ENCODE results near the gene GDNF. TPM values are rescaled to one million over a fixed set of nuclear protein-coding genes. Genes with fewer than 3 reads are reported as not detected.

GDNF gene
- total RNA-seq, 4 donors from 2014 or later: 2.0 to 10.1 (median 5.0) TPM

- H3K9me3 ChIP-seq: no peaks in the 10 kb centered on the region
- no peaks in the 10 kb centered on the region for H3K36me3 ChIP-seq
- H3K27ac ChIP-seq (replicated peaks in 1 of 4): no peak overlapping the region
- WGBS: 90% methylated on average over 4 of the region's 4 CpGs
- DNase-seq (ENCODE audit: extremely low spot score): no peak
- peaks cover 0 to 27% (median 25%) of the 10 kb centered on the region in 4 donors for H3K4me1 ChIP-seq
- no peak for TF ChIP-seq EP300 (IDR thresholded peaks at IDR 0.05)
- no peak for TF ChIP-seq CTCF (IDR thresholded peaks at IDR 0.05)
- no peak for TF ChIP-seq POLR2A (IDR thresholded peaks at IDR 0.05; ENCODE audit: low read depth)
- no peak for TF ChIP-seq POLR2AphosphoS5 (IDR thresholded peaks at IDR 0.05)
- H3K27me3 ChIP-seq: no peaks in the 10 kb centered on the region
- intact Hi-C loops (cut with DNase I): no loop called here
- H3K4me3 ChIP-seq: no peak overlapping the region
These were observed 70.7 kb downstream of the GDNF start for GRCh38 chr5:37769108-37769507.

GRCh38 chr5:37768371-37768770, 71.5 kb downstream of the GDNF start:
- Histone ChIP-seq H3K4me1 (peaks cover 0 to 27% (median 25%) of the 10 kb centered on the region in 4 donors), H3K9me3 (no peaks in the 10 kb centered on the region), H3K27ac (replicated peaks in 1 of 4) (no peak overlapping the region), H3K4me3 (no peak overlapping the region), H3K27me3 (no peaks in the 10 kb centered on the region), H3K36me3 (no peaks in the 10 kb centered on the region)
- intact Hi-C loops (cut with DNase I): no loop called here
- no peak for TF ChIP-seq POLR2A (IDR thresholded peaks at IDR 0.05; ENCODE audit: low read depth)
- TF ChIP-seq POLR2AphosphoS5 (IDR thresholded peaks at IDR 0.05): no peak
- TF ChIP-seq CTCF (IDR thresholded peaks at IDR 0.05): no peak
- no peak for TF ChIP-seq EP300 (IDR thresholded peaks at IDR 0.05)
- DNase-seq (ENCODE audit: extremely low spot score): no peak

GRCh38 chr5:37767961-37768360, 71.9 kb downstream of the GDNF start:
- intact Hi-C loops (cut with DNase I): no loop called here
- Histone ChIP-seq H3K27me3 (no peaks in the 10 kb centered on the region), H3K27ac (replicated peaks in 1 of 4) (no peak overlapping the region), H3K4me1 (peaks cover 0 to 27% (median 25%) of the 10 kb centered on the region in 4 donors), H3K36me3 (no peaks in the 10 kb centered on the region), H3K9me3 (no peaks in the 10 kb centered on the region), H3K4me3 (no peak overlapping the region)
- WGBS: 85% methylated on average over 4 of the region's 4 CpGs
- DNase-seq (ENCODE audit: extremely low spot score): no peak
- TF ChIP-seq EP300 (IDR thresholded peaks at IDR 0.05) (no peak), CTCF (IDR thresholded peaks at IDR 0.05) (no peak), POLR2A (IDR thresholded peaks at IDR 0.05; ENCODE audit: low read depth) (no peak), POLR2AphosphoS5 (IDR thresholded peaks at IDR 0.05) (no peak)

- intact Hi-C loops (cut with DNase I): no loop called here
These were observed 72.6 kb downstream of the GDNF start for GRCh38 chr5:37767251-37767650.

More at GRCh38 chr5:37767251-37767650, 72.6 kb downstream of the GDNF start:
- Histone ChIP-seq H3K4me3 (no peak overlapping the region), H3K9me3 (no peaks in the 10 kb centered on the region), H3K36me3 (no peaks in the 10 kb centered on the region), H3K27me3 (no peaks in the 10 kb centered on the region), H3K27ac (replicated peaks in 1 of 4) (no peak overlapping the region), H3K4me1 (peaks cover 0 to 27% (median 25%) of the 10 kb centered on the region in 4 donors)
- no peak for DNase-seq (ENCODE audit: extremely low spot score)
- 80% methylated on average over 3 of the region's 3 CpGs for WGBS
- TF ChIP-seq POLR2A (IDR thresholded peaks at IDR 0.05; ENCODE audit: low read depth): no peak
- TF ChIP-seq POLR2AphosphoS5 (IDR thresholded peaks at IDR 0.05): no peak
- no peak for TF ChIP-seq EP300 (IDR thresholded peaks at IDR 0.05)
- no peak for TF ChIP-seq CTCF (IDR thresholded peaks at IDR 0.05)
